ENCODE results near the gene EMILIN3. TPM values are rescaled to one million over a fixed set of nuclear protein-coding genes. Genes with fewer than 3 reads are reported as not detected.
A peak's percentile ranks its signal among the peaks of the same experiment; 100 is the strongest.

EMILIN3 gene, protein sequence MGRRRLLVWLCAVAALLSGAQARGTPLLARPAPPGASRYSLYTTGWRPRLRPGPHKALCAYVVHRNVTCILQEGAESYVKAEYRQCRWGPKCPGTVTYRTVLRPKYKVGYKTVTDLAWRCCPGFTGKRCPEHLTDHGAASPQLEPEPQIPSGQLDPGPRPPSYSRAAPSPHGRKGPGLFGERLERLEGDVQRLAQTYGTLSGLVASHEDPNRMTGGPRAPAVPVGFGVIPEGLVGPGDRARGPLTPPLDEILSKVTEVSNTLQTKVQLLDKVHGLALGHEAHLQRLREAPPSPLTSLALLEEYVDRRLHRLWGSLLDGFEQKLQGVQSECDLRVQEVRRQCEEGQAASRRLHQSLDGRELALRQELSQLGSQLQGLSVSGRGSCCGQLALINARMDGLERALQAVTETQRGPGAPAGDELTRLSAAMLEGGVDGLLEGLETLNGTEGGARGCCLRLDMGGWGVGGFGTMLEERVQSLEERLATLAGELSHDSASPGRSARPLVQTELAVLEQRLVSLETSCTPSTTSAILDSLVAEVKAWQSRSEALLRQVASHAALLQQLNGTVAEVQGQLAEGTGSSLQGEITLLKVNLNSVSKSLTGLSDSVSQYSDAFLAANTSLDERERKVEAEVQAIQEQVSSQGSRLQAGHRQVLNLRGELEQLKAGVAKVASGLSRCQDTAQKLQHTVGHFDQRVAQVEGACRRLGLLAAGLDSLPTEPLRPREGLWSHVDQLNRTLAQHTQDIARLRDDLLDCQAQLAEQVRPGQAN
- not detected for polyA plus RNA-seq (2012; ENCODE audit: insufficient read depth, insufficient read length)

DNA sequence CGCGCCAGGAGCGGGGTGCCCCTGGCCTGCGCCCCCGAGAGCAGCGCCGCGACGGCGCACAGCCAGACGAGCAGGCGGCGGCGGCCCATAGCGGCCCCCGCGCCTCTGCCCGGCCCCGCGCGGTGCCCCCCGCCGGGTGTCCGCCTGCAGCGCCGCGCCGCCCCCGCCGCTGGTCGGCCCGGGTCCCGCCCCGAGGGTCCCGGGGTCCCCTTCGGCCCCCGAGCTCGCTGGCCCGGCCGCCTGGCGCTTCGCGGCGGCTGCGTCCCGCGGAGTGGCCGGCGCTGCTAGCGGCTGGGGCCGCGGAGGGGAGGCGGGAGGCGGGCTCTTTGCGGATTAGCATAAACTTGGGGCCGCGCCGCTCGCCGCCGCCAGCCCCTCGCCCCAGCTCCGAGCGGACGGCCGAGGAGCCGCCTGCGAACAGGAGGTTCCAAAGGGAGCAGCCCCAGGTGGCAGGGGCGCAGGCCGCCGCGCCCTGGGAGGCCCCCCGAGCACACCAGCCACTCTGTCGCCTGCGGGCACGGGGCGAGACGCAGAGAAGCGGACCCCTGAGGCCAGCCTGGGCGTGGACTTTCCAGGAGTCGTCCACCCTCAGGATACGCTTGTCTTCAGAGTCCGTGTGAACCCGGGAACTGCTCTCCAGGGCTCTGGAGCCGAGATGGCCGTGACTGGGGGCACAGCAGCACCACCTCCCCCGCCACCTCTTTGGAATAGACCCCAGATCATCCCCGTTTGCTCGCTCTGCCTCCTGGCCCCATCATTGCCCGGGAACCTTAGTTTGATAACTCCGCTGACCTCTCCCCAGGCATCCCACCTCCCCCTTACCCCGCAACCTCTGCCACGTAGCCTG lies at the start of gene EMILIN3:
Gene EMILIN3 (minus strand): TSS at position 273 of the 847 bp plus-strand sequence. CDS start 184 bp downstream, at position 89.
- H3K4me3 ChIP-seq (ENCODE audit: low read length) = no peak within 1 kb of the TSS
- DNase-seq (ENCODE audit: low read depth, low spot score) = no peak

DNA sequence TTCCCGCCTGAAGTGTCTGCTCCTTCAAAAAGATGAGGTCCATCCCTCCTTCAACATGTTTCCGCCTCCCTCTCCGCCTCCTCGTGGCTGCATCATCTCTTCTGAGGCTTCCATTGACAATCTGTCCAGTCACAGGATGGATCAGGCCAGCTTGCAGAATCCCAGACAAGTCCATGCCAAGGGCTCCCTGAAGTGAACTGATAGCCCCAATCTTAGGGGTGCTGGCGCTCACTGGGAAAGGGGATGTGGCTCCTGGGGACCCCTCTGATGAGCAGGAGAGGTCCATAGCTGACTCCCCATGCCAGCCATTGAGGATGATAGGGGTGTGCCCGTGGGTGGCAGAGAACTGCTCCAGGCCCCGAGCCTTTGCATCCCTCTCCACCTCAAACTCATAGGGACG lies 48.6 kb upstream of the EMILIN3 start:
- no peak for DNase-seq (ENCODE audit: low read depth, low spot score)
- no peak overlapping the region for H3K4me3 ChIP-seq (ENCODE audit: low read length)

DNA sequence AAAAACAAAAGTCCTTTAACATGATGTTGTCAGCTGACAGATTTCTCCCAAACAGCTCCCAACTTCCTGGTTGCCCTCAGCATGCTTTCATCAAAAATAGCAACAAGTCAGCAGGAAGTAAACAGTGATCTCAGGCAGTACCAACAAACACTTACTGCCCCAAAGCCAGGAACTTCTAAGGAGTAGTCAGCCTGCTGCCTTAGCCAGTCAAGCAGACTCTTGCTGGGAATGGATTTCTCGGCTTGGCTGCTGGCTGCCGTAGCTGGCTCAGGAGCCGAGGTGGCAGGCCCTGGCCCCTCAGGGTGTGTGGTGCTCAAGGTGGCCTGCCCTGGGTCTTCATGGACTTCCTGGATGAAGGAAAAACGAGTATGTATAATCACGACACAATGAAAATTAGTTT lies 46.6 kb upstream of the EMILIN3 start:
- no peak overlapping the region for H3K4me3 ChIP-seq (ENCODE audit: low read length)
- no peak for DNase-seq (ENCODE audit: low read depth, low spot score)

DNA sequence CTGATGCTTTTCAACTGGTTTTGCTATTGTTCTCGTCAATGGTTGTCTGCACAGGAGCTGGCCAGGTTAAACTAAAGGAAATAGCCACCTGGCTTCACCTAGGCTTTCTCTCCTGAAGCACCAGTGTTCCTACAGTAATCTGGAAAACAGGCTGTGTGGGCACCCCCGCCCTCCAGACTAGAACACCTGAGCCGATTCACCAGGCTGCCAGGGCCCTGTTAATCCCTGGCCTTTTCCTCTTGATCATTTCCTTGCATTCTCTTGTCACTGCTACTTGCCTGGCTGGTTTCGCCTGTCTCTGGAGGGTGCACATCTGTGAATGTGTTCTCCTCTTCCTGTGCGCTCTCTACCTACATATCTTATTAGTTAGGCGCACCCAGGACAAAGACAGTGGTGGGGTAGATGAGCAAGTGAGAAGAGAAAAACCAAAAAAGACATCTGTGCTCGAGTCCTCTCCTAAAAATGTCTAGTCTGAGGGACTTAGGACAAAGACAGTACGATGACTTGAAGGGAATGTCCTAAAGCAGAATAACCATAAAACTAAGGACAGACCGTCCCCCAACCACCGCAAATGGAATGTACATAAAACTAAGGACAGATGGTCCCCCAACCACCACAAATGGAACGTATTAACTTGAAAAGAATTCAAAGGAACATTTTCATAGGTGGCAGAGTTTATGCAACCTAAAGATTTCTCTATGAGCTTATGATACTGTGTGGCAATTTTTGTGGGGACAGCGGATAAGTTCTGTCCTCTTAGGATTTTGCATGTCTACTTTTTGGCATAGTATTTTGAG lies 45.9 kb upstream of the EMILIN3 start:
- no peak overlapping the region for H3K4me3 ChIP-seq (ENCODE audit: low read length)

DNA sequence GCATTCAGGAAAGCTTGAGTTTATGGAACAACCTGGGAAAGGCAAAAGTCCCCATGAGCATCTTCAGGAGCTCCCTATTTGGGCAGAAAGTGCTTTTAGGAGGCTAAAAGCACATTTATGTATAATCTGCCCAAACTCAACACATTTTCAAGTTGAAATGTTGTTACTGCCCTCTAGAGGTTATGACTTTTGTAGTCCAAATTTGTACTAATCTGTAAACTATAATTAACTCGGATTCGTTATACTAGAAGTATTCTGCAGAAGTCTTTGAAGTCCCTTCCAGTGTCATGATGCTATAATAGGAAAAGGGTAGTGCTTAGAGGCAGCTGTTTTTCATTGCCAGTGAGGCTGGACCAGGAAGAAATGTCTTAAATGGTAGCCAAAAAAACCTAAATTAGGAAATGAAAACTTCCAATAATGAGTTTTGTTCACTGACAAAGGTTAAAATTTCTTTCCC lies 44.8 kb upstream of the EMILIN3 start:
- no peak overlapping the region for H3K4me3 ChIP-seq (ENCODE audit: low read length)
- DNase-seq (ENCODE audit: low read depth, low spot score) = peak; percentile 19

More for the DNA sequence above, 45.9 kb upstream of the EMILIN3 start:
- no peak for DNase-seq (ENCODE audit: low read depth, low spot score)

DNA sequence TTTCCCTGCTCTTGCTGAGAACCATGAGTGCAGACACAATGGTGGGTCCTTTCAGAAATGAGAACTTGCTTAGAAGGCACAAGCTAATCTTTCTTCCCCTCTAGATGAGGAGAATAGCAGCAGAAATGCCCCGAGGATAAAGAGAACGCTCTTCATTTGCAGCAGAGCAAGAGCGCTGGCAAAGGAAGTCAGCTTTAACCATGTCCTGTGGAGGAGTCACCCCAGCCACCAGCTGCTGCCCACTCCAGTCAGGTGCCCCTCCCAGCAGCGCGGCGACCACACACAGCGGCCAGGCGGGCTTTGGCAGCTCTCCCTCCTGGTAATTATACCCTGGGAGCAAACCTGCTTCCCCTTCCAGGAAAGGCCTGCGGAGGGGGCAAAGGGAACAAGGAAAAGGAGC lies 42.4 kb upstream of the EMILIN3 start:
- no peak for DNase-seq (ENCODE audit: low read depth, low spot score)
- H3K4me3 ChIP-seq (ENCODE audit: low read length) = no peak overlapping the region

DNA sequence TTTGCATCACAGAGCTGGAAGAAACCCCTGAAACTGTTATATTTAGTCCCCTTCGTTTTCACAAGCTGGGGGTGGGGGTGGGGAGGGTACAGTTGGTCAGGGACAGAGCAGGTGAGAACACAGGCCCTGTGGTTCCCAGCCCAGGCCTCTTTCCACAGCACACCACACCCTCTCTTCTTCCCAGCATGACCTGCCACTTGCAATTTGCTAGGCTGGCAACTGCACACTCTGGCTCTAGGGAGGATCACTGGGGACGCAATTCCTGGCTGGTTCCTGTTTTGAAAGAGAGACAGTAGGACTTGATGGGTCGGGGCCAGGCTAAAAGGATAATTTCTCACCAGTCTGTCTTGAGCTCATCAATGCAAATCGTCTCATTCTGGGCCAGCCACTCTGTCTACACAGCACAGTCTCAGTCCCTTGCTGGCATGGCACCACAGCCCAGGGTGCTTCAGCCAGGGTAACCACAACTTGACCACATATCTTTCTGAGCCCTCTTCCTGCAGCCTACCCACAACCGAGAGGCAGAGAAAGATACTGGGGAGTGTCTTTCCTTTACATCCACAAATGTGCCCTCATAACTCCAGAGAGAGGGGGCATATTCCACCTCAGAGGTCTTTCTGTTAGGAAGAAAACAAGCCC lies 41.7 kb upstream of the EMILIN3 start:
- DNase-seq (ENCODE audit: low read depth, low spot score) = peak; percentile 11
- H3K4me3 ChIP-seq (ENCODE audit: low read length) = no peak overlapping the region

DNA sequence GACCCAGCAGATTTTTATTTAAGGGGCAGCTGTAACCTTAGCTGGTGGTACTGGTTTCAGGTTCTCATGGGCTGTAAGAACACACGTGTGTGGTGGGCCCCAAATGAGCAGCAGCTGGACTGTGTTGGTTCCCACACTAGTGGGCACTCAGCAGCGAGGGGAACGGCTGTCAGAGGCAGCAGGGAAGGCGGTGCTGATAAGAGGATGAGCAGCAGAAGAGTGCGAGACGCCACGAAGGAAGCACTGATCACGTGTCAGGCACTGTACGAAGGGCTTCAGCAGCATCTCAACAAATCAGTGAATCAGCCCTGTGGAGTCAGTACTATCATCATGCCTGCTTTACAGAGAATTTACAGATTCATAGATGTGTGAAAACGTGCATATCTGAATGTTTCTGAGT lies 41.0 kb upstream of the EMILIN3 start:
- no peak overlapping the region for H3K4me3 ChIP-seq (ENCODE audit: low read length)

DNA sequence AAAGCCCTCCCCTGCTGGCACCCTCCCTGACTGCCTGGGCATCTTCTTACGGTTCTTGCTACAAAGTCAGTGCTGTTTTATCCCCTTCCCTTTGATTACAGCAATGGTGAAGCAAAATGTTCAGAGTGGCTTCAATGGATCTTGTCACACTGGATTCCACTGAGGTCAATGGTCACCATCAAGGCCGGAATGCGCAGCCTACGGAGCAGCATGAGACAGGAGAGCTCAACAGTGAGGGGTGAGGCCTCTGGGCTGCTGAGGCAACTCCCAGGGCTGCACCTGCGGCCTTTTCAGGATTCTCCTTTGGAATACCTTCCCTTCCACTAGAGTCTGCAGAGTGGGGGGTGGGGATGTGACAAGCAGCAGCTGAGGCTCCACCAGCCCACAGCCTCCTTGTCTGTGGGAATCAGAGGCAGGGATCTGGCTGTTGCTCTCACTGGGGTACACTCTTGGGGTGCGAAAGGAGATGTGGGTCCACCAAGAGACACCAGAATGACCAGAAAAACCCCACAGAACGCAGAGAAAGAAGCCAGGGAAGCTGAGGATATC lies 40.4 kb upstream of the EMILIN3 start:
- no peak overlapping the region for H3K4me3 ChIP-seq (ENCODE audit: low read length)
- no peak for DNase-seq (ENCODE audit: low read depth, low spot score)

More for the DNA sequence above, 41.0 kb upstream of the EMILIN3 start:
- no peak for DNase-seq (ENCODE audit: low read depth, low spot score)

DNA sequence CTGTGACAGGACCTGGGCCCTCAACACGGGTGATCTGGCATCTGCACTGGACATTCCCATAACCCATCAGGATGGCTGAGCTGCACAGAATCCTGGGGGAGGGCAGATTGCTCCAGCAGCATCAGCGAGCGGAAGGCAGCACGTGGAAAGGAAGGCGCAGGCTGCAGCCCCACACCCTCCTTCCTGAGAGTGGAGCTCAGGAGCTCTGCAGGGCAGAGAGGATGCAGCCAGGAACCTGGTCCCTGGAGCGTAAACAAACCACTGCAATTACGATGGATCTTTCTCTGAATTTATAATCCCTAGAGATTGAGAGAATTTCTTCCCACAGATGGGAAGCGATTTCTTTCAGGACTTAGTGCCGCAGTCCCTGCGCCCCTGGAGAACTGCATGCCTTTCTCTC lies 39.7 kb upstream of the EMILIN3 start:
- H3K4me3 ChIP-seq (ENCODE audit: low read length) = no peak overlapping the region
- DNase-seq (ENCODE audit: low read depth, low spot score) = no peak

DNA sequence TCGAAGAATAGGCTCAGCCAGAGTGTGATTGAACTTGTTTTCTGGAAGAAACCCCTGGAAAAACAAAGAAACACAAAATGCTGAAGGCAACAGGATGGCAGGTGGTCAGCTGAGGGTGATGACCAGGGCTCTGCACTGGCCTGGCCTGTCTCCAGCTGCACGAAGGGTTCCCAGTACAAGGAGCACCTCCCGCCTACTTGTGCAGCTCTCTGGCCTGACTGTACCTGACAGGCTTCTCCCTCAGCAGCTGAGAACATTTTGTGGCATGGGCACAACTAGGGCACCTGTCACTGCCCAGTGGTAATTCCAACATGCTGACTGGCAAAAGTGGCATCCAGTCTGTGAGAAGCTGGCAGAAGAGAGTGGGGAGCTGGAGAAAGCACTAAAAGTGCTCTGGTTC lies 38.8 kb upstream of the EMILIN3 start:
- DNase-seq (ENCODE audit: low read depth, low spot score) = no peak
- H3K4me3 ChIP-seq (ENCODE audit: low read length) = no peak overlapping the region

DNA sequence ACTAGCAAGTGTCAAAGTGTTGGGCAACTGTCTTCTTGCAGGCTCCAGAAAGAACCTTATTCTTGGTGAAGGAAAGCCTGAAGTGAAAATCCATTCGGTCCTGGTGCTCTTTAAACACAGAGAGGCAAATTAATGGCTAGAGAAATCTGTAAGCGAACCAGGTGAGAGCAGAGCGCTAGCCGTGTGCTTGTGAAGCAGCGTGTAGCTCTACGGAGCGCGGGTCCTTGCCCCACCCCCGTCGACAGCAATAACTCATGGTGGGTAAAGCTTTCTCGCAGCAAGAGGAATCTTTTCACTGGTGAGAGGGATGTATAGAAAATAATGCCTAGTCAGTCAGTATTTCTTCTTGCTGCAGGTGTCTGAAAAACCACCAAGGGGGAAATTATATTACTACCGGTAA lies 37.0 kb upstream of the EMILIN3 start:
- H3K4me3 ChIP-seq (ENCODE audit: low read length) = no peak overlapping the region
- DNase-seq (ENCODE audit: low read depth, low spot score) = no peak

DNA sequence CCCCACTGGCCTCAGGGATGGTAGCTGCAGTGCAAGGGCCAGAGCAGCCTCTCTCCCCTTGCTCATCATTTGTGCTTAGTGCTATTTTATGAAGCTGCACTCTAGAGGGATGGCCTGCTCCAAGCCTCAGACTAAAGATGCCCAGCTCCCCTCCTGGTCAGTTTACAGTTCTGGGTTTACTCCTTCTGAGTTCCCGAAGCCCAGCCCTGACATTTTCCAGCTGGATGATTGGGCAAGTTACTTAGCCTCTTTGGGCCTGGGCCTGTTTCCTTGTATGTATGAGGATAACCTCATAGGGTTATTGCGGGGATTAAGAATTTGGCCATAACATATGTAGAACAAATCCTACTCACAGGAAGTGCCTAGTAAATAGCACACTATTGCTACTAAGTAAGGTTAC lies 31.8 kb upstream of the EMILIN3 start:
- DNase-seq (ENCODE audit: low read depth, low spot score) = no peak
- no peak overlapping the region for H3K4me3 ChIP-seq (ENCODE audit: low read length)

DNA sequence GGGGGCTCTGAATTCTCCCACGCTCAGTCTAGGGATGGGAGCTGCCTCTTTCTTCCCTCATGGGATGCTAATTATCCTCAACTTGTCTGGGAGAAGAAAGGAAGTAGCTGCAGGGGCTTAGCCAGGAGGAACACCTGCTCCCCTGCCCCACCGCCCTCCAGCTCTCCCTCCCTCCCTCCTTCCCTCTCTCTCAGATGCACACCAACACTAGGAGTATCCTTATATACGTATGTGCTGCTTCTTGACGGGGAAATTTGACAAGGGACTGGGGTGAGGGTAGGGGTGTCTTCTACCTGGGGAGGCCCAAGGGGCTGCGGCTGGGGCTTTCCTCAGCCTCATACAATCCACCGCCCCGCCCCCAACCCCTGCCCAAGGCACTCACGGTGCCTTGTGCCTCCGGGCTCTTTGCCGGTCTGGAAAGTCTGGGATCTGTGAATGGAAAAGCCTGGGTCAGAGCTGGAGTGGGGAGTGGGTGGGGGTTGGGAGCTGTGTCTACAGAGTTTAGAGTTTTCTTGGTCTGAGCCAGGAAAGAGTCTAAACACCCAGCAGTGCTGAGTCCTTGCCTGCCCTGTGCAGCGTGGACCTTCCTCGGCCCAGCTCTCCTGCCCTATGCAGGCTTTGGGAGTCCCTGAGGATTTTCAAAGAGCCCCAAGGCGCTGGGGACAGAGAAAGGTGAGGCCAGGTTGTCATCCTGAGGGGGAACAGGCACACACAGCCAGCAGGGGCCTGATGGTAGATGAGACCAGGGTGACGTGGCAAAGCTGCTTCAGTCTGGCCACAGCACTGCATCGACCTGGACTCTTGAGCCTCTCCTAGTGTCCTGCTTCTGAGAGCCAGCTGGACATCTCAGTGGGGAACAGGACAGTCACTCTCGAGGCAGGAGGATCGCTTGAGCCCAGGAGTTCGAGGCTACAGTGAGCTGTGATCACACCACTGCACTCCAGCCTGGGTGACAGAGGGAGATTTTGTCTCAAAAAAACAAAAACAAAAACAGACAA lies 29.3 kb upstream of the EMILIN3 start:
- no peak overlapping the region for H3K4me3 ChIP-seq (ENCODE audit: low read length)
- no peak for DNase-seq (ENCODE audit: low read depth, low spot score)

DNA sequence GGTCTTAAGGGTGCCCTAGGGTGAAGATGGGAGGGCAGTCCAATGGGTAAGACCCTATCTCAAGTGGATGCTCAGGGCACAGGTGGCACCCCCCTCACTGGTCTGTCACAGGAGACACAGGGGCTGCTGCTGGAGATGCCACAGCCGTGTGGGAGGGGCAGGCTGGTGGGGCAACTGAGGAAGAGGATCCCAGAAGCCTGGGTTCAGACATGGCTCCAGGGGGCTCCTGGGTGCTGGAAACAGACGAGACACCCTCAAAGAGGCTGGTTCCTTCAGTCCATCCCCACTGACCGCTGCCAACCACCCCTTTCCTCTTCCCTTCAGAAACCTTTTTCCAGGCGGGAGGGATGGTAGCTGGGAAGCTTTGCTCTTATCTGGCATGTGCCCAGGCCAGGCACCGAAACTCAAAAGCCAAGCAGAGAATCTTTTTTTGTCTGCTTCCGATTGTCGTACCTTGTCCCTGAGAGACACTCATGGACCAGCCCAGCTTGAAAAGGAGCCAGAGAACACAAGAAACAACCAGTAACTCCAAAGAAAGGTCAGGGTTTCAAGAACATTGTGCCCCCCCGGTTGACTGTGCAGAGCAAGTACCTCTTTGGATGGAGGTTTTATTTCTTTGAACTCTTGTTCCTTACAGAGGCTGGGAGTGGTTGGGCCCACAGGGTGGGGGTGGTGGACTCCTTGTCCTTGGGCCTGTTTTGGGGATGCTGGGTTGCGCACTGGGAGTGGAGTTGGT lies 28.5 kb upstream of the EMILIN3 start:
- no peak for DNase-seq (ENCODE audit: low read depth, low spot score)
- no peak overlapping the region for H3K4me3 ChIP-seq (ENCODE audit: low read length)

DNA sequence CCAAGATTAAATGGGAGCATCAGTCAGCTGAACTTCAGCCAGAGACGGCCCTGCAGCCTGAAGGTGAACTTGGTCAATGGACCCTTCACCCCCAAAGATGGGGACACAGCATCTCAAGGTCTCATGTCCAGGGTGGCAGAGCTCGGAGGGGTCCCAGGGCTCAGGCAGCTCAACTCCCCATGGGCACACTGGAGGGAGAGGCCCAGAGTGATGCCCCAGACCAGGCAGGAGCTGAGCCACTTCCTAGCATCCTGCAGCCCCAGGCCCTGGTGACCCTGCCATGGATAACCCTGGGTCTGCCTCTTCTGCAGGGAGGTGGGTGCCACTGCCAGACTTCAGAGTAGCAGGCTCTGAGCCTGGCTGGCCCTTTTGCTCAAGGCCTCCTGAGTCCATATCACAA lies 27.5 kb upstream of the EMILIN3 start:
- DNase-seq (ENCODE audit: low read depth, low spot score) = no peak
- H3K4me3 ChIP-seq (ENCODE audit: low read length) = no peak overlapping the region

Data from Jurkat, Clone E6-1 (cell line).